Endodermal cell (in vitro differentiated cells): Measurements from ENCODE around the gene CKAP2L. TPM values are rescaled to one million over a fixed set of nuclear protein-coding genes. Genes with fewer than 3 reads are reported as not detected.

Source experiments
- DNase-seq: peaks from one replicate; pipeline ENCODE4 v3.0.0-alpha.2; 2017
- H3K27ac ChIP-seq: 2 replicates; pipeline ENCODE4 v1.5.1; 2013; ENCODE audit warnings: mild to moderate bottlenecking, low read depth, low read length, moderate library complexity
- H3K27me3 ChIP-seq: 2 replicates; pipeline ENCODE4 v1.6.1; 2013; ENCODE audit warnings: mild to moderate bottlenecking, low read length, moderate library complexity; ENCODE audit not compliant: insufficient read depth, control insufficient read depth, poor library complexity, severe bottlenecking
- H3K36me3 ChIP-seq: 2 replicates; pipeline ENCODE4 v1.7.0; 2013; ENCODE audit warnings: mild to moderate bottlenecking, low read length, moderate library complexity; ENCODE audit not compliant: control insufficient read depth, insufficient read depth
- H3K4me1 ChIP-seq: one replicate; pipeline ENCODE4 v1.7.0; 2013; ENCODE audit warnings: low read length; ENCODE audit not compliant: control insufficient read depth, insufficient read depth
- H3K4me3 ChIP-seq: 2 replicates; pipeline ENCODE4 v1.5.1; 2013; ENCODE audit warnings: mild to moderate bottlenecking, low read length, moderate library complexity
- H3K9ac ChIP-seq: 2 replicates; pipeline ENCODE4 v1.6.1; 2013; ENCODE audit warnings: mild to moderate bottlenecking, low read length, moderate library complexity; ENCODE audit not compliant: poor library complexity, severe bottlenecking; ENCODE audit errors: extremely low read depth
- H3K9me3 ChIP-seq: 2 replicates; pipeline ENCODE4 v1.6.1; 2013; ENCODE audit warnings: mild to moderate bottlenecking, low read length, moderate library complexity; ENCODE audit not compliant: control insufficient read depth
- H3K27ac Mint-ChIP-seq: 2 replicates; pipeline ENCODE4 v1.8.0; 2020; ENCODE audit warnings: mixed read lengths
- H3K27me3 Mint-ChIP-seq: 2 replicates; pipeline ENCODE4 v1.8.0; 2021; ENCODE audit warnings: mild to moderate bottlenecking, mixed read lengths; ENCODE audit not compliant: insufficient read depth
- H3K36me3 Mint-ChIP-seq: 2 replicates; pipeline ENCODE4 v1.8.0; 2020; ENCODE audit warnings: low read depth, mixed read lengths
- H3K4me1 Mint-ChIP-seq: 2 replicates; pipeline ENCODE4 v1.8.0; 2020; ENCODE audit warnings: mixed read lengths
- H3K4me3 Mint-ChIP-seq: 2 replicates; pipeline ENCODE4 v1.8.0; 2020; ENCODE audit warnings: mild to moderate bottlenecking, moderate library complexity, mixed read lengths
- H3K9me3 Mint-ChIP-seq: 2 replicates; pipeline ENCODE4 v1.8.0; 2020; ENCODE audit warnings: mild to moderate bottlenecking, mixed read lengths
- WGBS, 2 experiments: methylation state at CpG; one replicate each; pipeline versions ENCODE4 v1.1.5 to v1.1.7; 2013; ENCODE audit warnings: missing lambda C conversion rate in 2 of 2, mixed read lengths in 1 of 2; ENCODE audit not compliant: insufficient coverage in 1 of 2, insufficient read length in 1 of 2; 5-methylcytosine and 5-hydroxymethylcytosine counted together
- total RNA-seq, 2 donors: library from RNA; stranded (reverse); fragmentation: NEBNext Ultra II Directional in 1 of 2; extraction: Animal tissue kit (Norgen Biotek cat#: 25700) in 1 of 2; gene quantifications; 2 replicates in 1 of 2; 3 replicates in 1 of 2; pipeline ENCODE4 v1.2.1, GENCODE V29; 2021
- TF ChIP-seq, protein P1 (sequence below): fragments of 200-600 bp; sonication (generic); conservative IDR thresholded peaks from 2 replicates; pipeline ENCODE4 v1.5.0; 2021; ENCODE audit warnings: antibody characterized with exemption, mild to moderate bottlenecking

CKAP2L gene
- total RNA-seq, 2 donors from 2014 or later = 20.1 to 30.3 TPM

DNA sequence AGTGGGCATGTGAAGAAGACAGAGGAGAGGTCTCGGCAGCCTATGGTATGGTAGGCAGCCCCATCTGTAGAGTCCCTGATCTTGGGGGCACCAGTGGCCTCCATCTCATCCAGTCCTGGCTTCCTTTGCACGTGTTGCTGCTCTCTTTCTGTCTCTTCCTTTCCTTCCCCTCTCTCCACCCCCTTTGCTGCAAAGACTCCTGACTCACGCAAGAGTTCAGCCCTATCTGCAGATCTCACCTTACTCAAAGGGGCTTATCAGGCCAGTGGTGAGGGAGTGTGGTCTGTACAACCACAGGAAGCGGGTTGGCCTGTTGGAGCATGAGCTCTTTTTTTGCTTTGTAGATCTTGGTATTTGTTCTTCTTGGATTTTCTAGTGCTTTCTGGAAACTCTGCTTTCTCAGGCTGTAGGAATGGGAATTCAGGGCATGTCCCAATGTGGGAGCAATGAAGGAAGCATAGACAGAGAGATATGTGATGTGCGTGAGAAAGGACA, 58.2 kb downstream of the CKAP2L start:
- no peaks in the 10 kb centered on the region for H3K36me3 Mint-ChIP-seq
- WGBS, 2 experiments = 64 to 70% methylated on average over 3 to 5 of the region's 5 CpGs
- H3K27ac Mint-ChIP-seq = peak overlapping the region; percentile 11
- TF ChIP-seq, protein P1, sequence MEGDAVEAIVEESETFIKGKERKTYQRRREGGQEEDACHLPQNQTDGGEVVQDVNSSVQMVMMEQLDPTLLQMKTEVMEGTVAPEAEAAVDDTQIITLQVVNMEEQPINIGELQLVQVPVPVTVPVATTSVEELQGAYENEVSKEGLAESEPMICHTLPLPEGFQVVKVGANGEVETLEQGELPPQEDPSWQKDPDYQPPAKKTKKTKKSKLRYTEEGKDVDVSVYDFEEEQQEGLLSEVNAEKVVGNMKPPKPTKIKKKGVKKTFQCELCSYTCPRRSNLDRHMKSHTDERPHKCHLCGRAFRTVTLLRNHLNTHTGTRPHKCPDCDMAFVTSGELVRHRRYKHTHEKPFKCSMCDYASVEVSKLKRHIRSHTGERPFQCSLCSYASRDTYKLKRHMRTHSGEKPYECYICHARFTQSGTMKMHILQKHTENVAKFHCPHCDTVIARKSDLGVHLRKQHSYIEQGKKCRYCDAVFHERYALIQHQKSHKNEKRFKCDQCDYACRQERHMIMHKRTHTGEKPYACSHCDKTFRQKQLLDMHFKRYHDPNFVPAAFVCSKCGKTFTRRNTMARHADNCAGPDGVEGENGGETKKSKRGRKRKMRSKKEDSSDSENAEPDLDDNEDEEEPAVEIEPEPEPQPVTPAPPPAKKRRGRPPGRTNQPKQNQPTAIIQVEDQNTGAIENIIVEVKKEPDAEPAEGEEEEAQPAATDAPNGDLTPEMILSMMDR = no peak
- Histone ChIP-seq H3K27me3 (no peaks in the 10 kb centered on the region), H3K4me1 (no peaks in the 10 kb centered on the region), H3K4me3 (no peak overlapping the region), H3K36me3 (no peaks in the 10 kb centered on the region), H3K9ac (no peak overlapping the region), H3K27ac (no peak overlapping the region), H3K9me3 (no peaks in the 10 kb centered on the region)
- DNase-seq = no peak
- H3K4me3 Mint-ChIP-seq = no peak overlapping the region
- no peaks in the 10 kb centered on the region for H3K9me3 Mint-ChIP-seq
- H3K4me1 Mint-ChIP-seq = peaks cover 7% of the 10 kb centered on the region
- H3K27me3 Mint-ChIP-seq = peaks cover 5% of the 10 kb centered on the region

DNA sequence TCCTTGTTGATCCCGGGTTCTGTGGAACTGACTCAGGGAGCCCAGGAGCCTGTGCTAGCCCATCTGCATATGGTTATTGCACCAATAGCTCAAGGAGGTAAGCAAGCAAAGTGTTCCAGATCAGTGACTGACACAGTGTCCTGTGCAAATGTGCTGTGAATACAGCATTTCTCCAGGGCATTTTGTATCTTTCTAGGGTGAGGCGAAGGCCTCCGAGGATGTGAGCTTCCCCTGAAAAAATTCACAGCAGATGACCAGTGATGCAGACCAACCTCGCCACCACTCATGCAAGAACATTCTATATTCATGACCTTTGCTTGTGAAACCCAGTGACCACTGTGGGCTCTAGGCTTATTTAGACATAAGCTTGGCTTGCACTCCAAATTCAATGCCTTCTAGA, 58.8 kb downstream of the CKAP2L start:
- H3K27me3 ChIP-seq = no peaks in the 10 kb centered on the region
- H3K4me1 Mint-ChIP-seq = peaks cover 7% of the 10 kb centered on the region
- H3K9me3 Mint-ChIP-seq = no peaks in the 10 kb centered on the region
- H3K27me3 Mint-ChIP-seq = peaks cover 5% of the 10 kb centered on the region
- no peak overlapping the region for H3K9ac ChIP-seq
- no peak overlapping the region for H3K27ac ChIP-seq
- H3K36me3 Mint-ChIP-seq = no peaks in the 10 kb centered on the region
- no peak overlapping the region for H3K27ac Mint-ChIP-seq
- TF ChIP-seq, protein P1 = no peak
- H3K4me1 ChIP-seq = no peaks in the 10 kb centered on the region
- no peak overlapping the region for H3K4me3 ChIP-seq
- H3K4me3 Mint-ChIP-seq = no peak overlapping the region
- WGBS, 2 experiments = 96 to 98% methylated on average over 3 to 4 of the region's 4 CpGs
- no peaks in the 10 kb centered on the region for H3K9me3 ChIP-seq
- DNase-seq = no peak
- H3K36me3 ChIP-seq = no peaks in the 10 kb centered on the region

DNA sequence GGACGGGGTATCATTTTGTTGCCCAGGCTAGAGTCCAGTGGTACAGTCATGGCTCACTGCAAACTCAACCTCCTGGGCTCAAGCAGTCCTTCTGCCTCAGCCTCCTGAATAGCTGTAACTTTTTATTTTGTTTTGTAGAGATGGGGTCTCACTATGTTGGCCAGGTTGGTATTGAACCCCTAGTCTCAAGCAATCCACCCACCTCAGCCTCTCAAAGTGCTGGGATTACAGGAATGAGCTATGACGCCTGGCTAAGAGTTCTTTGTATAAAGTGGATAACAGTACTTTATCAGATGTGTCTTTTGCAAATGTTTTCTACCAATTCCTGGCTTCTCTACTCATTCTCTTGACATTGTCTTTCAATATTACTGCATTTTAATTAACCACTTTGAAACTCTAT, 60.7 kb downstream of the CKAP2L start:
- WGBS, 2 experiments = 90 to 93% methylated on average over 1 to 2 of the region's 2 CpGs
- no peaks in the 10 kb centered on the region for H3K9me3 ChIP-seq
- no peak overlapping the region for H3K9ac ChIP-seq
- no peaks in the 10 kb centered on the region for H3K27me3 ChIP-seq
- H3K4me1 Mint-ChIP-seq = peaks cover 7% of the 10 kb centered on the region
- H3K36me3 Mint-ChIP-seq = no peaks in the 10 kb centered on the region
- H3K36me3 ChIP-seq = no peaks in the 10 kb centered on the region
- TF ChIP-seq, protein P1 = no peak
- peaks cover 3% of the 10 kb centered on the region for H3K27me3 Mint-ChIP-seq
- H3K27ac ChIP-seq = no peak overlapping the region
- H3K4me3 Mint-ChIP-seq = no peak overlapping the region
- DNase-seq = no peak
- H3K4me1 ChIP-seq = no peaks in the 10 kb centered on the region
- H3K4me3 ChIP-seq = no peak overlapping the region
- H3K9me3 Mint-ChIP-seq = no peaks in the 10 kb centered on the region
- H3K27ac Mint-ChIP-seq = no peak overlapping the region
